ENCODE results near the gene ZNF563. TPM values are rescaled to one million over a fixed set of nuclear protein-coding genes. Genes with fewer than 3 reads are reported as not detected.

The ZNF563 gene
- total RNA-seq (1 to 10 TPM; 2.2 to 7.5 (median 5.8) TPM), polyA plus RNA-seq (1 to 10 TPM; 3.1 to 4.3 TPM)
- long read RNA-seq, donor 1, transcript ZNF563-203 (5 exons, 958 nt): minor isoform, 5 of 24 reads
- long read RNA-seq, donor 1, transcript ZNF563-201 (4 exons, 2,754 nt): major isoform, 17 of 24 reads
- long read RNA-seq, donor 1, partial matches to known transcripts: 0 of 24 reads
- long read RNA-seq, donor 1, other reads (novel, unspliced or antisense): 2 of 24 reads
- long read RNA-seq, donor 2, partial matches to known transcripts: 0 of 3 reads
- long read RNA-seq, donor 2, other reads (novel, unspliced or antisense): 0 of 3 reads
- long read RNA-seq, donor 3, transcript ZNF563-201 (4 exons, 2,754 nt): major isoform, 6 of 8 reads
- long read RNA-seq, donor 3, partial matches to known transcripts: 0 of 8 reads
- long read RNA-seq, donor 3, other reads (novel, unspliced or antisense): 1 of 8 reads

- Histone ChIP-seq H3K4me3 (peak within 1 kb of the TSS; percentile 95), H3K36me3 (no peaks in the 10 kb centered on the region), H3K27ac (peak within 1 kb of the TSS; percentile 62 to 86), H3K4me1 (ENCODE audit: insufficient read depth) (peaks cover 5% of the 10 kb centered on the region), H3K27me3 (no peaks in the 10 kb centered on the region), H3K9me3 (no peaks in the 10 kb centered on the region)
- peak; percentile 97 to 98 (median 98) for DNase-seq
- WGBS, 3 donors: 1% methylated on average over 46 to 55 of the region's 55 CpGs
- TF ChIP-seq POLR2A (IDR thresholded peaks at IDR 0.05): peak; percentile 85
- TF ChIP-seq EP300 (IDR thresholded peaks at IDR 0.05): no peak
- TF ChIP-seq, protein P1, sequence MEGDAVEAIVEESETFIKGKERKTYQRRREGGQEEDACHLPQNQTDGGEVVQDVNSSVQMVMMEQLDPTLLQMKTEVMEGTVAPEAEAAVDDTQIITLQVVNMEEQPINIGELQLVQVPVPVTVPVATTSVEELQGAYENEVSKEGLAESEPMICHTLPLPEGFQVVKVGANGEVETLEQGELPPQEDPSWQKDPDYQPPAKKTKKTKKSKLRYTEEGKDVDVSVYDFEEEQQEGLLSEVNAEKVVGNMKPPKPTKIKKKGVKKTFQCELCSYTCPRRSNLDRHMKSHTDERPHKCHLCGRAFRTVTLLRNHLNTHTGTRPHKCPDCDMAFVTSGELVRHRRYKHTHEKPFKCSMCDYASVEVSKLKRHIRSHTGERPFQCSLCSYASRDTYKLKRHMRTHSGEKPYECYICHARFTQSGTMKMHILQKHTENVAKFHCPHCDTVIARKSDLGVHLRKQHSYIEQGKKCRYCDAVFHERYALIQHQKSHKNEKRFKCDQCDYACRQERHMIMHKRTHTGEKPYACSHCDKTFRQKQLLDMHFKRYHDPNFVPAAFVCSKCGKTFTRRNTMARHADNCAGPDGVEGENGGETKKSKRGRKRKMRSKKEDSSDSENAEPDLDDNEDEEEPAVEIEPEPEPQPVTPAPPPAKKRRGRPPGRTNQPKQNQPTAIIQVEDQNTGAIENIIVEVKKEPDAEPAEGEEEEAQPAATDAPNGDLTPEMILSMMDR (IDR thresholded peaks at IDR 0.05): peak in 1 of 3 donors; percentile 13
- intact Hi-C loops (cut with DNase I): no loop called here
Measured at GRCh38 chr19:12333162-12334159, at the start of gene ZNF563. ZNF563 (minus strand) TSS chr19:12333633; CDS start chr19:12333482, 151 bp downstream.

- DNase-seq: no peak
- no peak overlapping the region for H3K27ac ChIP-seq
- TF ChIP-seq, protein P1 (IDR thresholded peaks at IDR 0.05): no peak
- no peak for TF ChIP-seq EP300 (IDR thresholded peaks at IDR 0.05)
- TF ChIP-seq POLR2A (IDR thresholded peaks at IDR 0.05): no peak
- H3K9me3 ChIP-seq: peaks cover 0 to 7% of the 10 kb centered on the region in 2 donors
- H3K36me3 ChIP-seq: no peaks in the 10 kb centered on the region
- H3K4me1 ChIP-seq (ENCODE audit: insufficient read depth): no peaks in the 10 kb centered on the region
- H3K27me3 ChIP-seq: no peaks in the 10 kb centered on the region
- WGBS, 3 donors: 73 to 91% (median 90%) methylated on average over 2 of the region's 2 CpGs
- H3K4me3 ChIP-seq: no peak overlapping the region
- intact Hi-C loops (cut with DNase I): no loop called here
Measured at GRCh38 chr19:12380444-12380737, 47.0 kb upstream of the ZNF563 start.

DNA sequence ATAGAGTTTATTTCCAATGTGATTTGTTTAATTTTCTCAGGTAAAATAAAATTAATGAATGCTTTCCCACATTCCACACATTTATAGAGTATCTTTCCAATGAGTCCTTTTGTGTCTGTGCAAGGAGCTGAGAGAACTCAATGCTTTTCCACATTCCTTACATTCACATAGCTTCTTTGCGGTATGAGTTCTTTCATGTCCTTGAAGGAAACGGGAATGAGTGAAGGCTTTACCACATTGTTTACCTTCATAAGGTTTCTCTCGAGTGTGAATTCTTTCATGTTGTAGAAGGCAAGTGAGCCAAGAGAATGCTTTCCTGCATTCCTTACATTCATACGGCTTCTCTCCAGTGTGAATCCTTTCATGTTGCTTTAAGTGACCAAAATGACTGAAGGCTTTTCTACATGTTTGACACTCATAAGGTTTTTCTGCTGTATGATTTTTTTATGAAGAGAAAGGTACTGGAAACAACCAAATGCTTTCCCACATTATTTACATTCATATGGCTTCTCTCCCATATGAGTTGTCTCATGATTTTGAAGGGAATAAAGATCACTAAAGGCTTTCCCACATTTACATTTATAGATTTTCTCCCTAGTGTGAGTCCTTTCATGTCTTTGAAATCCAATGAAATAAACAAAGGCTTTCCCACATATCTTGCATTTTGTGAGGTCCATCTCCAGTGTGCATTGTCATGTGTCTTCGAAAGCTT, 46.5 kb upstream of the ZNF563 start:
- H3K27me3 ChIP-seq: no peaks in the 10 kb centered on the region
- no peaks in the 10 kb centered on the region for H3K36me3 ChIP-seq
- no peaks in the 10 kb centered on the region for H3K4me1 ChIP-seq (ENCODE audit: insufficient read depth)
- no peak overlapping the region for H3K4me3 ChIP-seq
- no peak overlapping the region for H3K27ac ChIP-seq
- intact Hi-C loops (cut with DNase I): no loop called here
- DNase-seq: no peak
- TF ChIP-seq POLR2A (IDR thresholded peaks at IDR 0.05): no peak
- no peak for TF ChIP-seq EP300 (IDR thresholded peaks at IDR 0.05)
- TF ChIP-seq, protein P1 (IDR thresholded peaks at IDR 0.05): no peak
- H3K9me3 ChIP-seq: peaks cover 0 to 7% of the 10 kb centered on the region in 2 donors
- 84 to 88% (median 87%) methylated on average over 5 of the region's 5 CpGs for WGBS, 3 donors

DNA sequence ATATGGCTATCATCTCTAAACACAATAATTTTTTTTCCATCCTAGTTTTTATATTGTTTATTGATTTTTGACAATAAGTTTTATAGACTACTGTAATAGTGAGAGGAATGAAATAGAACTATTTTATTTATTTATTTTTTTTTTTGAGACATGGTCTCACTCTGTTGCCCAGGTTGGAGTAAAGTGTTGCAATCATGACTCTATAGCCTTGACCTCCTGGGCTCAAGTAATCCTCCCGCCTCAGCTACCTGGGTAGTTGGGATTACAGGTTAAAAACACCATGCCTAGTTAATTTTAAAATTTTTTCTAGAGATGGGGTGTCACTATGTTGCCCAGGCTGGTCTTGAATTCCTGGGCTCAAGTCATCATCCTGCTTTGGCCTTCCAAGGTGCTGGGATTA, 40.6 kb upstream of the ZNF563 start:
- H3K36me3 ChIP-seq: no peaks in the 10 kb centered on the region
- no peaks in the 10 kb centered on the region for H3K27me3 ChIP-seq
- no peak for TF ChIP-seq POLR2A (IDR thresholded peaks at IDR 0.05)
- TF ChIP-seq, protein P1 (IDR thresholded peaks at IDR 0.05): no peak
- H3K9me3 ChIP-seq: no peaks in the 10 kb centered on the region
- H3K4me3 ChIP-seq: no peak overlapping the region
- no peaks in the 10 kb centered on the region for H3K4me1 ChIP-seq (ENCODE audit: insufficient read depth)
- intact Hi-C loops (cut with DNase I): no loop called here
- WGBS, 3 donors: 92 to 100% (median 94%) methylated on average over 1 of the region's 1 CpG
- DNase-seq: no peak
- H3K27ac ChIP-seq: no peak overlapping the region

Data from ovary (tissue), 10 donors.